Embryonic facial prominence (tissue), 1 donor: ENCODE data around the gene TOM1L2.
"Not testable (repeated sequence)": the region's sequence is repeated elsewhere in the genome, so short reads cannot be mapped to it uniquely, and the experiment has no call there.

Experiments used
- DNase-seq: peaks from one replicate; pipeline ENCODE4 v3.0.0-alpha.2; 2016; ENCODE audit errors: extremely low spot score

Gene TOM1L2

DNA sequence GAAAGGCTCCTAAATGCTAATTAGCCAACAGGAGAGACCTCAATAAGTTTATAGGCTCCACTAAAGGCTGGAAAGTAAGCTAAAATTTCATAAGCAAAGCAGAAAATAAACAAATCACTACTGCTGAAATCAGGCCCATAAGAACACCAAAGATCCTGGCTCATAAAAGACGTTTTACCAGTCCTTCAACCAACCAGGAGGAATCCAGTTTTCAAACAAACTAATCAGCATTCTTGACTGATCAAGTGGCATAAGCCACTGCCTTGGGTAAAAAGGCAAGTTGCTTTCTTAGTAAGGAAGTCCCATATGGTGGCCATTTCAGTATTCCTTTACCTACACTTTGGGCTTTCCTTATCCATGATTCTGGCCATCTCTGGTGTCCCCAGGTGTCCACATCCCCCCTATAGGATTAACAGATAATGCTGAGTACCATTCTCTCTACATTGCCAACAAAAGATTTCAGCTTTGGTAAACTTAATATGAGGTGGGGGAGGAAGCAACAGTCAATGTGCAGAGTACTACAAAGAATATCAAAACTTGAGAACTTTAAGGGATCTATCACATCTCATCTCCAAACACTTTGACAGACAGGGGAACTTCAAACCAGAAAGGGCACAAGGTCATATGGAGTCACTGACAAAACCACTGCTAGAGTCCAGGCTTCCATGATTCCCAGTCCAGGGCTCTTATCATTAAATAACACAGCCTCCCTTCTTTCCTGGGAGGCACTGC is 1.3 kb downstream of the TOM1L2 start:
- no peak for DNase-seq

DNA sequence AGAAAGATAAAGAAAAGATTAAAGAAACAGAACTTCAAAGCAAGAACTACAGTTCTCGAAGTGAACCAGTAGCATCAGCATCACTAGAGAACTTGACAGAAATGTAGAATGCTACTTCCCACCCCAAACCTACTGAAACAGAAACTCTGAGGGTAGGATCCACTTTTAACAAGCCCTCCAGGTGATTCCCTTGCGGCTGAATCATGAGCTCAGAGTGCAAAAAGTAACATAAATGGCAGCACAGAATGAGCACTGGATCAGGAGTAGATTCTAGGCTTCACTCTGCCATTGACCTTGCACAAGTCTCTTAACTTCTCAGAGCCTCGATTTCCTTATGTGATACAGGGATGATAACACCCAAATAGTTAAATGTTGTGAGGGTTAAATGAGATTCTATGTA is 5.8 kb downstream of the TOM1L2 start:
- DNase-seq = no peak

DNA sequence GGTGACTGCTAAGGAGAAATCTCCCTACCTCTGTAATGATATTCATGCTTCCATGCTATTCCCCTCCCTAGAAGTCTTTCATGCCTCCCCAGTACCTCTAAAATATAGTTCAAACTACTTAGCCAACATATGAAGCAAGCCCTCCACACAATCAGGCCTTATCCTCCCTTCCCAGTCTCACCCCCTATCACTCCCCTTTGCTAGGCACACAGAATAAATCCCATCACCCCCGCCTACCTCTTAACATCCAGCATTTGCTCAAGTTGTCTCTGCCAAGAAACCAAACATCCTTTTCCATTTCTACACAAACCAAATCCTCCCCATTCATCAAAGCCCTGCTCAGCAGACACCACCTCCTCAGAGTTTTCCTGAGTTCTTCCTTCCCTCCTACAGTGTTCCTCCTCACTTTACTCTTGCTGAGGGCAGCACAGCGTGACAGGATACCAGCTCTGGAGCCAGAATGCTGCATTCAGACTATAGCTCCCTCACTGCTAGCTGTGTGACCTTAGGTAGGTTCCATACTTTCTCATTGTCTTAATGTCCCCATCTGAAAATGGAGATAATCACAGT is 7.0 kb downstream of the TOM1L2 start:
- DNase-seq = no peak

GRCh38 chr17:17964710-17965109 is 7.5 kb downstream of the TOM1L2 start:
- no peak for DNase-seq

DNA sequence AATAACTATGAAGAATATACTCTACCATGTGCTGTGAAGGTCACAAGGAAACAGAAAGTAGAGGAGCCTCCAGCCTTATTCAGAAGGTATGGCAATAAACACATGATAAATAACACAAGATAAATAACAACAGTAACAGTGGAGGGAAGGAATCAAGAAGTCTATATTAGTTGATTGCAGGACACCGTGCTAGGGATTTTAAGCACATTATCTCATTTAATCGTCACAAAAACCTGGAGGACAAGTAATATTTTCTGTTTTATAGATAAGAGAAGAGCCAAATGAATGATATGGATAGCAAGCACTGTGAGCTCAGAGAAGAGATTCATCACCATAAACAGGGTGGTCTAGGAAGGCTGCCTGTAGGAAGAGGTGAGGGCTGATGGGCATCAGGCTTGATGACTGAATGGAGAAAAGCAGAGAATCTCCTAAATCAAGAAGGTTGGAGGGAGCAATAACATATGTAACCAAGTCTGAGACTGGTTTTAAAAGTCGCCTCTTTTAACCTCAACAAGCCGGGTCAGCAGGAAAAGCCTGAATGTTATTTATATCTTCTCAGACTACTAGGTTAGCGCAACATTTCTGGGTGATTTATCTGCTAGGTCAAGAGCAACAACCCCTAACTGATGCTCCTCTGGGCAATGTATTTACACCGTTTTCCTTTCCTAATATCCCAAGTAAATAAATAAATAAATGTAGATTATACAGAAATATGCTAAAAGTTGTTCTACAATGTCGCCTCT is 8.3 kb downstream of the TOM1L2 start:
- no peak for DNase-seq

- no peak for DNase-seq
These were observed 9.1 kb downstream of the TOM1L2 start for GRCh38 chr17:17963066-17963465.

- no peak for DNase-seq
These were observed 11.6 kb downstream of the TOM1L2 start for GRCh38 chr17:17960500-17961030.

DNA sequence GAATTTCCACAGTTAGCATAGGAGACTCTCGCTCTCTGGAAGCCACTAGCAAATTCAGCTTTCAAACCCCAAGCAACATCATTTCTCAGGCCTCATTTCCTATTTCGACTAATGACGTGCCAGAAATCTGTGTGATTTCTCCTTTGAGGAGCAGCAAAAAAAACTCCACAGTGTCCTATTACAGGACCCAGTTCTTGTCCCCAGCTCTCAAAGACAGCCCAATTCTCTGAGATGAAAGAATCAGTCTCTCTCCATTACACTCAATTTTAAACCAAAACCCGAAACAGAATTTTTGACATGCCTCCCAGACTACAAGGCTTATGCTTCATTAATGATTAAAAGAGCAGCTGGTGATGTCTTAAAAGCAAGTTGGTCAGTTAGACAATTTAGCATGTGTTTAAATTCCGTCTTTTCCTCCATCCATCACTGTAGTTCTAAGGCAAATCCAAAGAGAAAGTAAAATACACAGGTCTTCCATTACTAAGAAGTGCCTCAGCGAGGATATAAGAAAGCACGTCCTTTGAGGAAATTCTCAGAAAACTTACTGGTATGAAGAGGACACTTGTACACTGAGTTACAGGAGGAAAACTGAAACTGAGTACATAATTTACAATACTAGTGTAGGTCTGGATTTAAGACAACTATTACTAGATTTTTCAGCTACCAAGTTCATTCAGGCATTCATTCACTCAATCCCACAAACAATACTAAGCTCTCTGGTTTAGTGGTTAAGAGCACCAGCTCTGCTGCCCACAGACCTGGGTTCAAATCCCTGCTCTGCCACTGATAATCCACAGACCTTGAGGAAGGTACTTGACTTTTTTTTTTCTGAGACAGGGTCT is 12.5 kb downstream of the TOM1L2 start:
- DNase-seq = no peak

DNA sequence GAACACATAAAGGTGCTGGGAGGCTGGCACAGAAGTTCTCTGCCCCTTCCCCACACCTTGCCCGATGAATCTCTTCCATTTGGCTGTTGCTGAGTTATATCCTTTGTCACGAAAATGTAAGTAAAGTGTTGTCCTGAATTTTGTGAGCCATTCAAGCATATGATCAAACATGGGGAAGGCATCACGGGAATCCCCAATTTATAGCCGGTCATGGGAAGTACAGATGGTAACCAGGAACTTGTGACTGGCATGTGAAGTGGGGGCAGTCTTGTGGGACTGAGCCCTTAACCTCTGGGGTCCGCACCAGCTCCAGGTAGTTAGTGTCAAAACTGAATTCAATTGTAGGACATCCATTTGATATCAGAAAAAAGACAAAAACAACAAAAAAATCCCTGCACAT is 13.2 kb downstream of the TOM1L2 start:
- DNase-seq = no peak

DNA sequence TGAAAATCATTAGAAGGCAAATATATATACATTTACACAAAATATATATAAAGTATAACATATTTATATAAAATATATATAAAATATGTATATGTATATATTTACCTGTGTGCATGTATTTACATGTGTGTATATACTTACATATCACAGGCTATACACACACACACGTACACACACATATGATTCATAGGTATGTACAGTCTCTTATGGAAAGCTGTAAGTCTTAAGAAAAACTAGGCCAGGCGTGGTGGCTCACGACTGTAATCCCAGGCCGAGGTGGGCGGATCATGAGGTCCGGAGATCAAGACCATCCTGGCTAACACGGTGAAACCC is 14.7 kb downstream of the TOM1L2 start:
- DNase-seq = no peak

DNA sequence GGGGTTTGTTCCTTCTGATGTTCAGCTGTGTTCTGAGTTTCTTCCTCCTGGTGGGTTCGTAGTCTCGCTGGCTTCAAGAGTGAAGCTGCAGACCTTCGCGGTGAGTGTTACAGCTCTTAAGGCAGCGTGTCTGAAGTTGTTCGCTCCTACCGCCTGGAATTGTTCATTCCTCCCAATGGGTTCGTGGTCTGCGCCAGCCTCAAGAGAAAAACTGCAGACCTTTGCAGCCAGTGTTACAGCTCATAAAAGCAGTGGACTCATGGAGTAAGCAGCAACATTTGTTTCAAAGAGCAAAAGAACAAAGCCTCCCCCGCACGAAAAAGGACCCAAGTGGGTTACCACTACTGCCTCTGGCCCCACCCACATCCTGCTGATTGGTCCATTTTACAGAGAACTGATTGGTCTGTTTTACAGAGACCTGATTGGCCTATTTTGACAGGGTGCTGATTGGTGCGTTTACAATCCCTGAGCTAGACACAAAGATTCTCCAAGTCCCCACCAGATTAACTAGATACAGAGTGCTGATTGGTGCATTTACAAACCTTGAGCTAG is 16.3 kb downstream of the TOM1L2 start:
- not testable (repeated sequence) for DNase-seq

DNA sequence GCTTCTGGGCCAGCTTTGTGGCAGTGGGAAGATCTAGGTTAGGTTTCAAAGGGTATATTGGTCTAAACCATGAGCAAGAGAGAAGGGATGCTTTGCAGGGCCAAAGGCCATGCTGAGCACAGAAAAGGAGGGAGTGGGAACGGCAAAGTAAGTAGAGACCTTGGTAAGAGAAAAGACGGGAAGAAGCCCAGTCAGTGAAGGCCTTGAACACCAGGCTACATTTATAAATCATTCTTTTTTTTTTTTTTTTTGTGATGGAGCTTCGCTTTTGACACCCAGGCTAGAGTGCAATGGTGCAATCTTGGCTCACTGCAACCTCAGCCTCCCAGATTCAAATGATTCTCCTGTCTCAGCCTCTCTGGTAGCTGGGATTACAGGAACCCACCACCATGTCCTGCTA is 18.1 kb downstream of the TOM1L2 start:
- no peak for DNase-seq

- DNase-seq = no peak
These were observed 19.5 kb downstream of the TOM1L2 start for GRCh38 chr17:17952691-17953090.

GRCh38 chr17:17951524-17951923 is 20.7 kb downstream of the TOM1L2 start:
- no peak for DNase-seq

GRCh38 chr17:17950806-17951205 is 21.4 kb downstream of the TOM1L2 start:
- no peak for DNase-seq

DNA sequence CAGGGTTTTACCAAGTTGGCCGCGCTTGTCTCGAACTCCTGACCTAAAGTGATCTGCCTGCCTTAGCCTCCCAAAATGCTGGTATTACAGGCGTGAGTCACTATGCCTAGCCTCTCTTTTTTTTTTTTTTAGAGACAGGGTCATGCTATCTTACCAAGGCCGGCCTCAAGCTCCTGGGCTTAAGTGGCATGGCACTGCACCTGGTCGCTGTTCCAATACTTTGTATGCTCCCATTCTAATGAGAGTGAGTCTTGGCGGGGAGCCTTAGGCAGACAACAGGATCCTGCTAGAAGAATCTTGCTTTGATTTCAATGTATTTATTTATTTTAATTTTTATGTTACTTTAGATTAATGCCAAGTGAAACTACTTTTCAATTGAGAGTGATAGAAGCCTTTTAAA is 21.9 kb downstream of the TOM1L2 start:
- DNase-seq = no peak

DNA sequence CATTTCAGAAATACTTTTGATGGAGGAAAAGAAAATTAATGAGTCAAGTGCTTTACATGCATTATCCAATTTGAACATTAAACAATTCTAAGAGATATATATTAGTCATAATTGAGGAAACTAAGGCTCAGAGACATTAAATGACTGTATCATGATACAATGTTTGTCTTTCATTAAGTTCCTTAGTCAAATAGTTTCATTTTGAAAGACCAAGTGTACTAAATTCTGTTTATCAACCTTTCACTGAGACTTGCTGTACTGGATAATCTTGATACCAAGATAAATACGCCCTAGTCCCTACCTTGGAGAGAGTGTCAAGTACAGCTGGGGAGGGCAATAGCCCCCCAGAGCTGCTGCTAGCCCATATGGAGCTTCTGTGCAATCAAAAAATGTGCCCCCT is 24.2 kb downstream of the TOM1L2 start:
- DNase-seq = no peak

DNA sequence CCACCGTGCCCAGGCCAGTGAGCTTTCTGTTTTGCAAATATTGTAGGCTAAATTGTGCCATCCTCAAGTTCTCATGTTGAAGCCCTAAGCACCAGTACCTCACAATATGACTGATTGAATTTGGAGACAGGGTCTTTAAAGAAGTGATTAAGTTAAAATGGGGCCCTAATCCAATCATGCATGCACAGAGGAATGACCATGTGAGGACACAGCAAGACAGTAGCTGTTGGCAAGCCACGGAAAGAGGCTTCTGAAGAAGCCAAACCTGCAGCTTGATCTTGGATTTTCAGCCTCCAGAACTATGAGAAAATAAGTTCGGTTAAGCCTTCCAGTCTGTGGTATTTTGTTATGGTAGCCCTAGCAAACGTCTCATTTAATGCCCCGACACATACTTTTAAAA is 24.9 kb downstream of the TOM1L2 start:
- DNase-seq = no peak

- no peak for DNase-seq
These were observed 26.1 kb downstream of the TOM1L2 start for GRCh38 chr17:17946093-17946492.

DNA sequence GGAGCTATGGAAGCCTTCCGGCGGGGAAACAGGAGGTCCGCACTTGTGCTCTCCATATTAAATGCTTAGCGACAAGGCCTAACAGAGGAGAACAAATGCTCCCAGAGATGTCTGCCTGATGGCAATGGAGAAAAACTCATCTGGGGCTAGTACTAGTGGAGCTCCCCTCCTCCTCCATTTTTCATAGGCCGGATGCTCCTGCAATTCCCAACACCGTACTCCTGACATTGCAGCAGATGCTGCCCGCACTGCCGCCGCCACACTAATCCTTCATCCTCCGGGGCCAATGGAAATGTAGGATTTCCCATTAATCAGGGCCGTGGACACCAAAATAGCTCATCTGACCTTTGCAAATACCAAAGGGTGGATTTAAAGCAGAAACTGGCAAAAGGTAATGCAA is 27.5 kb downstream of the TOM1L2 start:
- no peak for DNase-seq

DNA sequence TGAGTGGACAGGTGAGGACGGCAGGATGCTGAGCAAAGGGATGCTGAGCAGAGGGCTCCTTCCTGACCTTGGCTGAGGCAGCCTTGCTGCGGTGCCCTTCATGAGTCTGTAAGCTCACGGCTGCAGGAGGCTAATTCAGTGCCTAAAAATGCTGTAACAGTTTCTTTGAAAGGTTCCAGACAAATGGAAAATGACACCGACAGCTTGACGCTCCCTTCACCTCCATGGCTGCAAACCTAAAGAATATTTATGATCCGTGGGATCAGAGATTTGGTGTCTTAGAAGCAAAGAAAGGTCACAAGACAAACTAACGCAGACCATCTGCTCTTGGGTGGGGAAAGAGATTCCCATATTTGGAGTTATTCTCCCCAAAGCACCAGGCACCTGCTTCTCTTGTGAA is 28.0 kb downstream of the TOM1L2 start:
- DNase-seq = no peak
